Endothelial cell of hepatic sinusoid (primary cell): Measurements from ENCODE around the gene ASPDH.

Experiments
- in situ Hi-C: cut with HindIII; loops from 2 replicates; pipeline ENCODE4 v1.10.0; 2017; ENCODE audit warnings: low sequenced_read_pairs

ASPDH gene

GRCh38 chr19:50498219-50499056, 15.3 kb downstream of the ASPDH start:
- in situ Hi-C loops, result no loop called here

GRCh38 chr19:50497022-50497405, 16.7 kb downstream of the ASPDH start:
- in situ Hi-C loops, result no loop called here

- in situ Hi-C loops, result no loop called here
Measured at GRCh38 chr19:50496189-50497021, 17.3 kb downstream of the ASPDH start.

GRCh38 chr19:50495020-50495531, 18.6 kb downstream of the ASPDH start:
- in situ Hi-C loops, result no loop called here

- in situ Hi-C loops, result no loop called here
Measured at GRCh38 chr19:50494186-50495019, 19.3 kb downstream of the ASPDH start.

- in situ Hi-C loops, result no loop called here
Measured at GRCh38 chr19:50493171-50493570, 20.5 kb downstream of the ASPDH start.

- in situ Hi-C loops, result no loop called here
Measured at GRCh38 chr19:50492303-50493052, 21.2 kb downstream of the ASPDH start.

GRCh38 chr19:50490991-50491472, 22.7 kb downstream of the ASPDH start:
- in situ Hi-C loops, result no loop called here

GRCh38 chr19:50490411-50490811, 23.3 kb downstream of the ASPDH start:
- in situ Hi-C loops, result no loop called here

GRCh38 chr19:50489461-50490011, 24.2 kb downstream of the ASPDH start:
- in situ Hi-C loops, result no loop called here

- in situ Hi-C loops, result no loop called here
Measured at GRCh38 chr19:50488389-50489194, 25.1 kb downstream of the ASPDH start.

- in situ Hi-C loops, result no loop called here
Measured at GRCh38 chr19:50486823-50487515, 26.7 kb downstream of the ASPDH start.

- in situ Hi-C loops, result no loop called here
Measured at GRCh38 chr19:50485284-50485955, 28.3 kb downstream of the ASPDH start.

GRCh38 chr19:50482916-50483315, 30.8 kb downstream of the ASPDH start:
- in situ Hi-C loops, result no loop called here

- in situ Hi-C loops, result no loop called here
Measured at GRCh38 chr19:50482271-50482855, 31.4 kb downstream of the ASPDH start.

- in situ Hi-C loops, result no loop called here
Measured at GRCh38 chr19:50481351-50482149, 32.2 kb downstream of the ASPDH start.
